C4-2B (cell line): ENCODE measurements around the gene CACNA1G.

Source experiments
- ZFX ChIP-seq: fragments of 450-650 bp; IDR thresholded peaks from 2 replicates; pipeline ENCODE4 v1.6.1; 2017
- TF ChIP-seq, protein P1 (sequence below): fragments of 450-650 bp; conservative IDR thresholded peaks from 2 replicates; pipeline ENCODE4 v1.5.1; 2017; ENCODE audit warnings: mild to moderate bottlenecking

DNA sequence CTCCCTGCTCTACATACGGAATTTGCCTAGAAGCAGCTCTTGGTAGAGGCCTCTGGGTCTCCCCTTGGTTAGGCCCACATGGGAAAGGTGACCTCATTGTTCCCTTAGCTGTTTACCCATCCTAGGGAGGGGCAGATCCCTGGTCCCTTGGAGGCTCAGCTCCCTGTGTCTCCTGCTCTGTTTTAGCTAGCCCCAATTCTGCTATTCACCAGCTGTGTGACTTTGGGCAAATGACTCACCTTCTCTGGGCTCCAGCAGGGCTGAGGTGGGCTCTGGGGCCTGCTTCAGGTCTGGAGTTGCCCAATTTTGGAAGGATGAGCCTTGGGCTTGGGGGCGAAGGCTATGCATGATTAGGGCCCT, 78.1 kb downstream of the CACNA1G start:
- TF ChIP-seq, protein P1, sequence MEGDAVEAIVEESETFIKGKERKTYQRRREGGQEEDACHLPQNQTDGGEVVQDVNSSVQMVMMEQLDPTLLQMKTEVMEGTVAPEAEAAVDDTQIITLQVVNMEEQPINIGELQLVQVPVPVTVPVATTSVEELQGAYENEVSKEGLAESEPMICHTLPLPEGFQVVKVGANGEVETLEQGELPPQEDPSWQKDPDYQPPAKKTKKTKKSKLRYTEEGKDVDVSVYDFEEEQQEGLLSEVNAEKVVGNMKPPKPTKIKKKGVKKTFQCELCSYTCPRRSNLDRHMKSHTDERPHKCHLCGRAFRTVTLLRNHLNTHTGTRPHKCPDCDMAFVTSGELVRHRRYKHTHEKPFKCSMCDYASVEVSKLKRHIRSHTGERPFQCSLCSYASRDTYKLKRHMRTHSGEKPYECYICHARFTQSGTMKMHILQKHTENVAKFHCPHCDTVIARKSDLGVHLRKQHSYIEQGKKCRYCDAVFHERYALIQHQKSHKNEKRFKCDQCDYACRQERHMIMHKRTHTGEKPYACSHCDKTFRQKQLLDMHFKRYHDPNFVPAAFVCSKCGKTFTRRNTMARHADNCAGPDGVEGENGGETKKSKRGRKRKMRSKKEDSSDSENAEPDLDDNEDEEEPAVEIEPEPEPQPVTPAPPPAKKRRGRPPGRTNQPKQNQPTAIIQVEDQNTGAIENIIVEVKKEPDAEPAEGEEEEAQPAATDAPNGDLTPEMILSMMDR = no peak
- TF ChIP-seq ZFX = no peak
